GM21515 (cell line): Measurements from ENCODE around the gene CALHM5.
"Not testable (repeated sequence)": the region's sequence is repeated elsewhere in the genome, so short reads cannot be mapped to it uniquely, and the experiment has no call there.

Source experiments
- ATAC-seq: cut with Tn5 transposase; IDR thresholded peaks from one replicate; pipeline ENCODE4 v1.9.1; 2021; ENCODE audit not compliant: unreplicated experiment

Gene CALHM5, protein sequence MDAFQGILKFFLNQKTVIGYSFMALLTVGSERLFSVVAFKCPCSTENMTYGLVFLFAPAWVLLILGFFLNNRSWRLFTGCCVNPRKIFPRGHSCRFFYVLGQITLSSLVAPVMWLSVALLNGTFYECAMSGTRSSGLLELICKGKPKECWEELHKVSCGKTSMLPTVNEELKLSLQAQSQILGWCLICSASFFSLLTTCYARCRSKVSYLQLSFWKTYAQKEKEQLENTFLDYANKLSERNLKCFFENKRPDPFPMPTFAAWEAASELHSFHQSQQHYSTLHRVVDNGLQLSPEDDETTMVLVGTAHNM

DNA sequence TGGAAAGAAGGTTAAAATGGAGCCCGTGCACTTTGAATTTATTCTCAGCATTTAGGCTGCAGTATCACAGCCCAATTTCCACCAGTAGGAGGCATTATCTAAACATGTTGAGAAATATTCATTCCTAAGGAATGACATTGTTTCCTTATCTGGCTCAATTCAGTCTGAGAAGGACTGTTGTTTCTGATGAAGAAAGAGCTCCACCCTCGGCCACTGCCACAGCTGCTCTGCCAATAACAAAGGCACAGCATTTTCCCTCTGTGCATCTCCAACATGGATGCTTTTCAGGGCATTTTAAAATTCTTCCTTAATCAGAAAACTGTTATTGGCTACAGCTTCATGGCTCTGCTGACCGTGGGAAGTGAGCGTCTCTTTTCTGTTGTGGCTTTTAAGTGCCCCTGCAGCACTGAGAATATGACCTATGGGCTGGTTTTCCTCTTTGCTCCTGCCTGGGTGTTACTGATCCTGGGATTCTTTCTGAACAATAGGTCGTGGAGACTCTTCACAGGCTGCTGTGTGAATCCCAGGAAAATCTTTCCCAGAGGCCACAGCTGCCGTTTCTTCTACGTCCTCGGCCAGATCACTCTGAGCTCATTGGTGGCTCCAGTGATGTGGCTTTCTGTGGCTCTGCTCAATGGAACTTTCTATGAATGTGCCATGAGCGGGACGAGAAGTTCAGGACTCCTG lies at the start of gene CALHM5:
CALHM5 (plus strand) TSS at position 216 of the 687 bp plus-strand sequence; CDS start at position 274, 58 bp downstream.
- ATAC-seq: no peak

DNA sequence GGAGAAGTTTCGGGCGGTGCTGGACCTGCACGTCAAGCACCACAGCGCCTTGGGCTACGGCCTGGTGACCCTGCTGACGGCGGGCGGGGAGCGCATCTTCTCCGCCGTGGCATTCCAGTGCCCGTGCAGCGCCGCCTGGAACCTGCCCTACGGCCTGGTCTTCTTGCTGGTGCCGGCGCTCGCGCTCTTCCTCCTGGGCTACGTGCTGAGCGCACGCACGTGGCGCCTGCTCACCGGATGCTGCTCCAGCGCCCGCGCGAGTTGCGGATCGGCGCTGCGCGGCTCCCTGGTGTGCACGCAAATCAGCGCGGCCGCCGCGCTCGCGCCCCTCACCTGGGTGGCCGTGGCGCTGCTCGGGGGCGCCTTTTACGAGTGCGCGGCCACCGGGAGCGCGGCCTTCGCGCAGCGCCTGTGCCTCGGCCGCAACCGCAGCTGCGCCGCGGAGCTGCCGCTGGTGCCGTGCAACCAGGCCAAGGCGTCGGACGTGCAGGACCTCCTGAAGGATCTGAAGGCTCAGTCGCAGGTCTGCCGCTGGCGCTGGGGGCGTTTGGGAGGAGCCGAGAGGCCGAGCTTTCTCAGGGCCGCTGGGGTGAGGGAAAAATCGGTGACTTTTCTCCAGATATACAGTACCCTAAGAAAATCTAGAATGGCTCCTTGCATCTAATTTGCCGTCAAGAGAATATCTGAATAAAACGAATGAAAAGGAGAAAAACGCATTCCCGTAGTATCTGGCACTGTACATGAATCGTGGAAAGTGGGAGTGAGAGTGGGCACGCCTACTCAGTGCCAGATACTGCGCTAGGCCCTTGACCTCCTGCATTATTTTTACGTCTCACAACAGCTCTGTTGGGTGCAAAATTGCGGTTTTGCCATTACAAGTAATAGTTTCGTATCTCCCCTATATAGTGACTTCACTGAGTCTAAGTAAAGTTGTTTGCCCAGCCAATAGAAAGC lies 49.2 kb upstream of the CALHM5 start:
- ATAC-seq: peak; percentile 88

DNA sequence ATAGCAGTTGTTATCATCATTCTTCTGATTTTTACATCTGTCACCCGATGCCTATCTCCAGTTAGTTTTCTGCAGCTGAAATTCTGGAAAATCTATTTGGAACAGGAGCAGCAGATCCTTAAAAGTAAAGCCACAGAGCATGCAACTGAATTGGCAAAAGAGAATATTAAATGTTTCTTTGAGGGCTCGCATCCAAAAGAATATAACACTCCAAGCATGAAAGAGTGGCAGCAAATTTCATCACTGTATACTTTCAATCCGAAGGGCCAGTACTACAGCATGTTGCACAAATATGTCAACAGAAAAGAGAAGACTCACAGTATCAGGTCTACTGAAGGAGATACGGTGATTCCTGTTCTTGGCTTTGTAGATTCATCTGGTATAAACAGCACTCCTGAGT lies 48.1 kb upstream of the CALHM5 start:
- no peak for ATAC-seq

DNA sequence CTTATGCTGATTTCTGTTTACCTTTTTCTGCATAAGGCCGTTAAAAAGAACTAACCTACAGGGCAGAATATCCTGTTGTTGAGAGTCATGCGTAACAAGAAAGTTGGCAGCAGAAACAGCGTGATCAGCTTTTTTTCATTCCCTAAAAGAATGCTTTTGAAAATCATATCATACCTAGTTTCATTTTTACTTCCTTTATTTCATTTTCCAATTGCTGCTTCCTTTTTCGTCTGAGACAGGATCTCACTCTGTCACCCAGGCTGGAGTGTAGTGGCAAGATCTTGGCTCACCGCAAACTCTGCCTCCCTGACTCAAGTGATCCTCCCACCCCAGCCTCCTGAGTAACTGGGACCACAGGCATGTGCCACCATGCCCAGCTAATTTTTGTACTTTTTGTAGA lies 46.2 kb upstream of the CALHM5 start:
- ATAC-seq: no peak

DNA sequence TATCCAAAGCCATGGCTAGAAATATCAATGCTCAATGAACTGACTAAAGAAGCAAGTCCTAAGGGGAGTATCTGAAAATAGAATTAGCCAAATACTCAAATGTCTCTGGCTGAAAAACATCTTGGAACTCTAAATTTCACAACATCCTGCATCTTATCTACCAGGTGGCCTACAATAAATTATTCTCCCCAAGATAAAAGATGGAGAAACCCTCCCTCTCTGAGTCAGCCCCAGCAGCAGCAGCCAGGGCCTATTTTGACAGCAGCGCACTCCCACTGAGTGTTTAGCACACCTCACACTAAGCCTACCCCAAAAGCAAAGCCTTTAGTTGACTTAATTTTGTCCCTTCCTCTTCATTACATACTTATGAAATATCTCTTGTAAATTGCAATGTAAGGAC lies 44.3 kb upstream of the CALHM5 start:
- ATAC-seq: no peak

DNA sequence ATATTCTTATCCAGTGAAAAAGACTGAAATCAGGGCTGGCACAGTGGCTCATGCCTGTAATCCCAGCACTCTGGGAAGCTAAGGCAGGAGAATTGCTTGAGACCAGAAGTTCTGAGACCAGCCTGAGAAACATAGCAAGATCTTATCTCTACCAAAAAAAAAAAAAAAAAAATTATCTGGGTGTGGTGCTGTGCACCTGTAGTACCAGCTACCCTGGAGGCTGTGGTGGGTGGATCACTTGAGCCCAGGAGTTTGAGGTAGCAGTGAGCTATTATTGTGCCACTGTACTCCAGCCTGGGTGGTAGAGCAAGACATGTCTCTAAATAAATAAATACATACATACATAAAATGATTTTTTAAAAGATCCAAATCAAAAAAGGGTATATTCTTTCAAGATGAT lies 43.9 kb upstream of the CALHM5 start:
- ATAC-seq: no peak

DNA sequence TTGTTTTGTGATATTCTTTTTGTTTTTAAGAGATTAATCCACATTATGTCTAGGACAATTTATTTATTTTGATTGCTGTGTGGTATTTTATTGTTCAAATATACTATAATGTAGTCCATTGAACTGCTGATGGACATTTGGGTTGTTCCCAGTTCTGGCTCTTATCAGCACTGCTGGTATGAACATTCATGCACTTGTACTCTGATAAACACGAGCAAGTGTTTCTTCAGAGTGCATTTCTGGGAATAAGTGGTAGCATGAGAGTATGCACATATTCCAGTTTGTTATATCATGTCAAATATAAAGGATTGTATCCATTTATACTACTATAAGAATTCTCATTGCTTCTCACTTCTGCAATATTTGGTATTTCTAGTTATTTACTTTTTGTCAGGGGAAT lies 43.1 kb upstream of the CALHM5 start:
- ATAC-seq: no peak

GRCh38 chr6:116471531-116471930 lies 39.9 kb upstream of the CALHM5 start:
- no peak for ATAC-seq

- ATAC-seq: no peak
Observed at GRCh38 chr6:116472706-116473105, 38.7 kb upstream of the CALHM5 start.

- no peak for ATAC-seq
Observed at GRCh38 chr6:116475141-116475540, 36.3 kb upstream of the CALHM5 start.

DNA sequence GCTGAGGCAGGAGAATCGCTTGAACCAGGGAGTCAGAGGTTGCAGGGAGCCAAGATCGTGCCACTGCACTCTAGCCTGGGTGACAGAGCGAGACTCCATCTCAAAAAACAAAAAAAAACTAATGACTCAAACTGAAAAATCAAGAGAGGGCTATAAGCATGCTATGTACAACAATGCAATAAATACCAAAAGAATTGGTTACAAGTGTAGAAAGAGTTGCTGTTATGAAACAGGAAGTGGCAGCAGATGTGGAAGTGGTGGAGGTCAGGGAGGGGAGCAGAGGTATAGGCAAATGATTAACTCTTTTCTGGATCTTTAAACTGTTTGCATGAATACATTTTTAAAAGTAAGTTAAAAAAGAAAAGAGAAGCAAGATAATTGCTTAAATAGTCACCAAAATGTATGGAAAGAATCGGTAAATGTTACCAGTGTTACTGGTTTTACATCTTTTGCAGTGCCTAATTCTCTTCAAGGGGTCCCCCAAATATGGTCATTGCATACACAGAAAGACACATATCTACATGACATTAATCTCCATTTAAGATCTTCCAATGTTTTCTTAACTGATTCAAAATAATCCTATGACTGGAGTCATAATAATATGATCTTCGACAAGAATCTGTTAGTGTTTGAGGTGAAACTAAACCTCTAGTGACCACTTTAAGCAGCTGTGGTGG lies 35.3 kb upstream of the CALHM5 start:
- peak; percentile 100 for ATAC-seq

DNA sequence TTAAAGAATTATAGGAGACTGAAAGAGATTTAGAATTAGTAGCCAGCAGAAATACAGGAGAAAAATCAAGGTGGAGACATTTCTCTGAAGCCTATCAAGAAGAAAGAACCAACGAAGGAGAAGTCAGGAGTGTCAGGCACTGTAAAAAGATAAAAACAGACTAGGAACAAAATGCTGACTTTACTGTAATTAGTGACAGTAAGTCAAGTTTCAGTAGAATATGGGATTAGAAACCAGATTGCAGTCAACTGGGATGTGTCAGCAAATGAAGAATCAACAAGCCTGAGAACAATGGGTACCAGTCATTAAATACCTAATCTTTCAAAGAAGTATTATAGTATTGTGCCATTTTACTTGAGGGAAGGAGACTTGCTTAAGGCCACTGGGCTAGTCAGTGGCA lies 28.7 kb upstream of the CALHM5 start:
- ATAC-seq: no peak

DNA sequence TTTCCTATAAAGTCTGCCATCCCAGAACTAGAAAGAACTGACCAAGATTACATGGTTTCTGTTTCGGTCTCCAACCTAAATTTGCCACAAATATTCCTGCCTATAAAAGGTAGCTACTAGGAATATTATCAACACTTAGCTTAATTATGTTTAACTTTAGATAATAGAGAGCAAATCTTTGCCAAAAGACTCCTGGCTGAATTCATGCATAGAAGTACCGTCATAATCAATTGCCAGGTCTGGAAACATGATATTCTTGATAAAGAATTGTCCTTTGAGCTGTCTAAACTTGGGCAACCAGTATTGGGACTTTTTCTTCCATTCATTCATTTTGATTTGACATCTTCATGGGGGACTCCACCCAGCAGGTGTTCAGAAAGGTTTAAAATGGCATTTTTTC lies 27.8 kb upstream of the CALHM5 start:
- ATAC-seq: no peak

DNA sequence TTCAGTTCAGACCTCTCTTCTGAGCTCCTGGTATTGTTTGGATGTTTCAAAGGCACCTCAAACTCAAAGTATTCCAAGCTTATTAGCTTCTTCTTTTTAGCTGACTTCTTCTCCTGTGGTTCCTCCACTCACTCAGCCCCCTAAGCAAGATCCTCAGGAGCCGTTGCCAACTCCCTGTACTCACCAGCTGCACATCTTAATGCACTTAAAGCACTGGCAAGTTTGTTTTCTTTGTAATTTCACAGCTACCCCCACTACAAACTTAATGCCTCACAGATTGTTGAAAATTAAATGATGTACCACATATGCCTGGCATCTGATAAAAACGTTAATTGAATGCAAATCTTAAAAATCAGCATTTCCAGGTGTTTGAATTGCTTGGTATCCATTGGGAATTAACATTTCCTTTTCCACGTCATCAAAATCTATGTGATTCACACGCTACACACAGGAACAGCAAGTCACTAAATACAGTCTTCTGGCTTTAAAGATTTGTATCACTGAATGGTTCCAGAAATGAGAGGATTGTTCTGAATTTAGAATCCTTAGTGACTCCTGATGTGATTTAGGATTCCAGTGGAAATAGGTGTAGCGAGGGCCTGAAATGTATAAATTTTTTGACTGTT lies 25.8 kb upstream of the CALHM5 start:
- ATAC-seq: no peak

DNA sequence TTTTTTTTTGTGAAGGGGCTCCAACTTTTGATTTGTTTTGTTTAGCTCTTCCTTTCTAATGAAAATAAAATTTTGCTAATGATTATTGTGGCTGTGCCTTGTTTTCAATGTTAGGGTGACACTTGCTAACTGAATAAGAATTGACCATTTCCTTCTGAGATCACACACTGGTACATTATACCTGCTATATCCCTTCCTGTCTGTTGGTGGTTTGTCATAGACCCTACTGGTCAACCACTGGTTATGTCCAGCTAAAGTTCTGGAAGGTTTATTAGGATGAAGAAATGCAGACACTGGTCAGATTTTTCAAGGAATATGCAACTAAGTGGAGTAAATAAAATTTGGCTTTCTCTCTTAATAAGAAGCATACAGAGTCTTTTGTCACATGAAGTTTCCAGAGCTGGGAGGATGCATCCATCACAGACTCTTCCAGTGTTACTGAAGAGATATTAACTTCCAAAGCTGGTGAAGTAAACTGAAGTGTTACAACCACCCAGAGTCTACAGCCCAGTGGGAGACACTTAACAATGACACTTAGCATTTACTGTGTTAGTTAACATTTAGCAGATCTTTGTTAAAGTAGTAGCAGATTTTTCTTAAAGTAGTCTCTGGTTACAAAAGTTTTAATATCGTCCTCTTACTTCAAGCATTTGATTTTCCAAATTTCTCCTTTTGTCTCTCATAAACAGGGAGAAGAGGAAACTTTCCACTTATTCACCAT lies 19.7 kb upstream of the CALHM5 start:
- no peak for ATAC-seq

DNA sequence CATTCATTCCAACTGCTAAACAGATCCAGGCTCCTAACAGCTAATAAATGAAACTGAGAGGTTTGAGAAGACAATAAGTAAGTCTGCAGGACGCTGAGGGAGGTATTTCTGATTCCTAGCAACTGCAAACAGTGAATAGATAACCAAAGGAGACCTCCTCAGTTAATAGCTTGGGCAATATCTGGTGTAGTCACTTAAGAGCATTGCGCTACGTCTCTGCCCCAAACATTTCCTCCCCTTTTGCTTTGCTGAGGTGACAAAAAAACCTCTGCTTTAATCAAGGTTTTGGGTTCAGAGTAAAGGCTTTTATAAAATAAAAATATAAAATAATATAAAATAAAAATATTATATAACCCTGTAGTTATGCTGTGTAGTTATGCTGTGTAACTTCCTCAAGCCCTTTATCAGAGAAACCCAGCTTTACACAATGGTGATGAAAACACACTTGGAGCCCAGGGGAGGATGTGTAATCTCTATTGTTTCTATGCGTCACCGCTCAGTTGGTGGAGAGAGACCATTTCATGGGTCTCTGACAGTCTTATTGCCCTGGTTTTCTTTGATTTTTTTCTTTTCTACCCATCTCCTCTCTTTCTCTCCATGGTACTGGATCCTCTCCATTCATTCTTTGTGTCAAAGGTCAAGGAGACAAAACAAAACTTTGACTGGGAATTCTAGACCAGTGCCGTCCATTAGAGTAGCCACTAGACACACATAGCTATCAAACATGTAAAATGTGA lies 18.9 kb upstream of the CALHM5 start:
- no peak for ATAC-seq

GRCh38 chr6:116495161-116495560 lies 16.3 kb upstream of the CALHM5 start:
- ATAC-seq: not testable (repeated sequence)

- no peak for ATAC-seq
Observed at GRCh38 chr6:116497113-116497676, 14.2 kb upstream of the CALHM5 start.

DNA sequence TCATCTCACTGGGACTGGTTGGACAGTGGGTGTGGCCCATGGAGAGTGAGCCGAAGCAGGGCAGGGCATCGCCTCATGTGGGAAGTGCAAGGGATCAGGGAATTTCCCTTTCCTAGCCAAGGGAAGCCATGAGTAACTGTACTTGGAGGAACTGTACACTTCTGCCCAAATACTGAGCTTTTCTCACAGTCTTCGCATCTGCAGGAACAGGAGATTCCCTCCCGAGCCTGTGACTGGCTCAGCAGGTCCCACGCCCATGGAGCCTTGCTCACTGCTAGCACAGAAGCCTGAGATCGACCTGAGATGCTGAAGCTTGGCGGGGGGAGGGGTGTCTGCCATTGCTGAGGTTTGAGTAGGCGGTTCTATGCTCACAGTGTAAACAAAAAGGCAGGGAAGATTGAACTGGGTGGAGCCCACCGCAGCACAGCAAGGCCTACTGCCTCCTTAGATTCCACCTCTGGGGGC lies 10.4 kb upstream of the CALHM5 start:
- ATAC-seq: no peak
